ENCODE data around the gene HTR4. TPM values are rescaled to one million over a fixed set of nuclear protein-coding genes. Genes with fewer than 3 reads are reported as not detected.
"Not testable (repeated sequence)": the region's sequence is repeated elsewhere in the genome, so short reads cannot be mapped to it uniquely, and the experiment has no call there.

Gene HTR4
- polyA plus RNA-seq, 4 donors = 0.05 to 0.11 (median 0.05) TPM; not detected in 1

DNA sequence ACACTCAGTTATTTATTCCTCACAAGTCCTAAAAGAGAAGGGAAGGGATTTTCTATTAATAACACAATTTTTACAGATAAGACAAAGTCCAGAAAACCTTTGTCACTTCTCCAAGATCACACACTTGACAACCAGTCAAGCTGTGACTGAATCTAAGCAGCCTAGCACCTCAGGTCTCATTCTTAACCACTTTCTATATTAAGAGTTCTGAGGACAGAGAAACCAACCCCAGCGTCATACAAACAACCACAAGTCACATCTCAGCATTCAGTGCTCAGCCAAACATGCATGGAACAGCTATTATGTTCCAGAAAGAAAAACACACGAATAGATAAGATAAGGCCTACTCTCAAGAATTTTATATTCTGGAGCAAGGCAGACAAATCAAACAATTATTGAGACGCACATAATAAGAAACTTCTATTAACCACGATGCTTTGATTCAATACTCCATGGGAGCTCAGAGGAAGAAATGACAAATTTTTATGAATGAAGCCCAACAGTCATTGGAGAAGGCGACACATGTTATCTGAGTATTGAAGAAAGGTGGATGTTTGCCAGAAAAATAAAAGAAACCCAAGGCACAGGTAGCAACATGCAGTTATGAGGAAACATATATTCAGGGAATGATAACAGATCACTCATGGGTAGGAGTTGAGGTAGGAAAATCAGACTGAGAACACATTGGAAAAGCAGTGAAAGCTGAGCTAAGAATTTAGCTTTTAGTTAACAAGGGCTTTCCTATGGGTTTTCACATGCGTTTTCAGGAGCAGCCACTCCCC lies 113.1 kb downstream of the HTR4 start:
- no peak for DNase-seq (ENCODE audit: low read depth in 4 of 4, low spot score in 2 of 4)

DNA sequence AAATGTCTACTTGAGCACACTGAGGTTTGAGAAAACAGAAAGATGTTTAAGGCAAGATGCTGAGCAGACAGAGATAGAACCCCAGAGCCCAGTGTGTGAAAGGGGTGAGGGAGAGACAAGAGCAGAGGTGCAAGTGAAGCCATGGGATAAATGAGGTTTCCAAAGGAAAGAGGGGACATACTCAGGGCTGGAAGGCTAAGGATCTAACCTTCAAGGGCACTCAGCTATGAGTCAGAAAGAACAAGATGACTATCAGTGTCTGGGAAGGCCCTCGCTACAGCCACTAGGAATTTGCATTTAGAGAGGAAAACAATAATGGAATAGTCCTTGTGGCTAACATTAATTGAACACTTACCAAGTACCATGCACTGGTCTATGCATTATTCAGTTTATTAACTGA lies 113.7 kb downstream of the HTR4 start:
- DNase-seq (ENCODE audit: low read depth in 4 of 4, low spot score in 2 of 4) = no peak

DNA sequence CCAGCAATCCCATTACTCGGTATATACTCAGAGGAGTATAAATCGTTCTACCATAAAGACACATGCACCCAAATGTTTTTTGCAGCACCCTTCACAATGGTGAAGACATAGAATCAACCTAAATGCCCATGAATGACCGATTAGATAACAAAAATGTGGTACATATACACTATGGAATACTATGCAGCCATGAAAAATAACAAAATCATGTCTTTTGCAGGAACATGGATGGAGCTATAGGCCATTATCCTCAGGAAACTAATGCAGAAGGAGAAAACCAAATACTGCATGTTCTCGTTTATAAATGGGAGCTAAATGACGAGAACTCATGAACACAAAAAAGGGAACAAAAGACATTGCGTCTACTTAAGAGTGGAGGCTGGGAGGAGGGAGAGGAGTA lies 114.5 kb downstream of the HTR4 start:
- no peak for DNase-seq (ENCODE audit: low read depth in 4 of 4, low spot score in 2 of 4)

DNA sequence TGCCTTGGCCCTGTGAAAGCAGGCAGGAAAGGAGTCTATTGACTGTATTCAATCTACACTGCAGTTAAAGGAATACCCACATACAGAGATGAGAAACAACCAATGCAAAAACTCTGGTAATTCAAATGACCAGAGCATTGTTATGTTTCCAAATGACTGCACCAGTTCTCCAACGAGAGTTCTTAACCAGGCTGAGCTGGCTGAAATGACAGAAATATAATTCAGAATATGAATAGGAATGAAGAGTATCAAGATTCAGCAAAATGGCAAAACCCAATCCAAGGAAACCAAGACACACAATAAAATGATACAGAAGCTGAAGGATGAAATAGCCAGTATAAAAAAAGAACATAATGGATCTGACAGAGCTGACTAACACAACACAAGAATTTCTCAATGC lies 119.1 kb downstream of the HTR4 start:
- no peak for DNase-seq (ENCODE audit: low read depth in 4 of 4, low spot score in 2 of 4)

DNA sequence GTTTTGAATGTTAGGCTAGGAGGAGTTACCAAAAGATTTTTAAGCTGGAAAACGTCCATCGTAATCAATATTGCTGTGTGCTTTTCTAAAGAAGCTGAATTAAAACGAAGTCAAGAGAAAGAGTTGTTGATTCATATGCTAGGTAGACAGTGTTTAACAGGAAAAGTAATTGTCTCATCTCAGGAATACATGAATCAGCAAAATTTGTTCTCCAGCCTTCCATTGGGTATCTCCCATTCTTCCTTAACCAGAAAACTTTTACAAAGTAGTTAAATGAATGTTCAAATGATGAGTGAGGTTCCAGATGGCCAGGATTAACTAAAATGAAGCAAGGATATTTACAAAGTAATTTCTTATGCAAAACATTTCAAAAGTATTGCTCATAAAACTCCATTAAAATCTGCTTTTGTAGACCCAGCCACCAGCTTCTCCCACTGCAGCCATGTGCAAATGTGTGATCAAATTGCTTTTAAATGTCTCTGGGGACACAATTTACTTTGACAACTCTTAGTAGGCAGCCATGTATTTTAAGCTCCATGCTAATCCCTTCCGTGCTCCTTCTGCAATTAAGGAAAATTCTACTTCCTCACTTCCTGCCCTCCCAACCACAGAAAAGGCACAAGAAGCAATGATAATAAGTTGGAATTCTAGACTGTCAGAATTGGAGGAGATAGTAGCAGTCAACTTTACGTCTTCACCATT lies 121.2 kb downstream of the HTR4 start:
- no peak for DNase-seq (ENCODE audit: low read depth in 4 of 4, low spot score in 2 of 4)

DNA sequence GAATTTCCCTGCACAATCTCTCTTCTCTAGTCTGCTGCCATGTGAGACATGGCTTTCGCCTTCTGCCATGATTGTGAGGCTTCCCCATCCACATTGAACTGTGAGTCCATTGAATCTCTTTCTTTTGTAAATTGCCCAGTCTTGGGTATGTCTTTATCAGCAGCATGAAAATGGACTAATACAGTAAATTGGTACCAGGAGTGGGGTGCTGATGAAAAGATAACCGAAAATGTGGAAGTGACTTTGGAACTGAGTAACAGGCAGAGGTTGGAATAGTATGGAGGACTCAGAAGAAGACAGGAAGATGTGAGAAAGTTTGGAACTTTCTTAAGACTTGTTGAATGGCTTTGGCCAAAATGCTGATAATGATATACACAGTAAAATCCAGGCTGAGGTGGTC lies 124.9 kb downstream of the HTR4 start:
- not testable (repeated sequence) for DNase-seq (ENCODE audit: low read depth in 4 of 4, low spot score in 2 of 4)

DNA sequence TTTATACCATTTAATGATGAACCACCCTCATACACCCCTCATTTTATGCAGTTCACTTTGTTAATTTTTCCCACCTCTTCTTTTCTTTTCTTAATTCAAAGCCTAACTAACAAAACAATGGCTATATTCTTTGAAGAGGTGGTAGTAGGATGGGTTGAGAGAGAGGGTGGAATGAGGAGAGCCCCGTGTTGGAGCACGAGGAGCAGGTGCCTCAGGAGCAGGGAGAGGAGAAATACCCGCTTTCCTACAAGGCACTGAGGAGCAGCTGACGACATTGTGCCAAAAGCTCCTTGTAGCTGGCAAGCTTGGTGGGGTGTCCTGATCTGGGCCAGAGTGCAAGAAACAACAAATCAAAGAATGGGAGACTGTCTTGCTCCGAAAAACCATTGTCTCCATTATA lies 129.6 kb downstream of the HTR4 start:
- no peak for DNase-seq (ENCODE audit: low read depth in 4 of 4, low spot score in 2 of 4)

DNA sequence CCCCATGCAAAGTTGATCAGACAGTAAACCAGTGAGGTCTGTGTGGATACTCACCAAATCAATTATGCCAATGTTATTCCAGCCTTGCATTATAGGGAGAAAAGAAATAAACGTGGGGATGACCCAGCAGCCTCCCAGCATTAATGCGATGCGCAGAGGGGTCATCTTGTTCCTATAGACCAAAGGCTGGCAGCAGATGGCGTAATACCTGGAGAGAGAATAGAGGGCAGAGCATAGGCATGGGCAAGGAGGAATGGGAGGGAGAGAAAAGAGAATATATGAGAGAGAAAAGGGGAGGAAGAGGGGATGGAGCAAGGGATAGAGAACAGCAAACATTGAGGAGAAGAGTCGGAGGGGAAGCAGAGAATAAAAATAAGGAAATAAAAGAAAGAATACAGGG lies 131.2 kb downstream of the HTR4 start:
- DNase-seq (ENCODE audit: low read depth in 4 of 4, low spot score in 2 of 4) = no peak

DNA sequence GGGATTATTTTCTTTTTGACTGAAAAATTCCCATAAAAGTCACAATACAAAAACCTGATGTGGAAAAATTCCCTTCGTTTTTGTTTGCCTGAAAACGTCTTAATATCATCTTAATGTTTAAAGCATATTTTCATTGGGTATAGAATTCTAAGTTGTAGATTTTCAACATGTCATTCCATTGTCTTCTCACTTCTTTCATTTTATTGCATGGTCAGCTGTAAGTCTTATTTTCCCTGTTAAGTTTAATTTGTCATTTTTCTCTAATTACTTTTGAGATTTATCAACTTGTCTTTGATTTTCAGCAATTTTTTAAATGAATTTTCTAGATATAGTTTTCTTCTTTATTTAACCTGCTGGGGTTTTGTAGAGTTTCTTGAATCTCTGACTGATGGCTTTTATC lies 138.9 kb downstream of the HTR4 start:
- DNase-seq (ENCODE audit: low read depth in 4 of 4, low spot score in 2 of 4) = no peak

DNA sequence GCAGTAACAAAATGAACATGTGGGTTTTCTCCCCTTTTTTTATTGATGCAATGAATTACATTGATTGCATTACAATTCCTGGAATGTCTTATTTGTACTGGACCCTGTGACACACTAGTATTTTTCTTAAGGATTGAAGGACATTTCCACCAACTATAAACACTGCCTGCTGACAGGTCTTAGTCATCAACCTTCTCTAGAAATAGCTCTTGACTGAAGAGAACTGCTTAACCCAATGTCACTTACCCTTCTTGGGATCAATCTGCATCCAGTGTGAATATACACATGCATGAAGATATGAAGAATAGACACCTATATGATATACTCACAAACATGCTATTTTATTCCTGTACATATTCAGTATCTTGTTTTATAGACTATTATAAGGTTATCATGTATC lies 140.0 kb downstream of the HTR4 start:
- no peak for DNase-seq (ENCODE audit: low read depth in 4 of 4, low spot score in 2 of 4)

DNA sequence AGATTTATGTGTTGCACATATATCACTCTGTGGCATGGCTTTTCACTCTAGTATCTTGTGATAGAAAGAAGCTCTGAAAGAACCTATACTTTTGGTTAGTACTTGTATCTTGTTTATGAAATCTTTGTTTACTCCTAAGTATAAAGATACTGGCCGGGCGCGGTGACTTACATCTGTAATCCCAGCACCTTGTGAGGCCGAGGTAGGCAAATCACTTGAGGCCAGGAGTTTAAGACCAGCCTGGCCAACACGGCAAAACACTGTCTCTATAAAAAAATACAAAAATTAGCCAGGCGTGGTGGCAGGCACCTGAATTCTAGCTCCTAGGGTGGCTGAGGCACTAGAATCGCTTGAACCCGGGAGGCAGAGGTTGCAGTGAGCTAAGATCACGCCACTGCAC lies 141.8 kb downstream of the HTR4 start:
- DNase-seq (ENCODE audit: low read depth in 4 of 4, low spot score in 2 of 4) = no peak

DNA sequence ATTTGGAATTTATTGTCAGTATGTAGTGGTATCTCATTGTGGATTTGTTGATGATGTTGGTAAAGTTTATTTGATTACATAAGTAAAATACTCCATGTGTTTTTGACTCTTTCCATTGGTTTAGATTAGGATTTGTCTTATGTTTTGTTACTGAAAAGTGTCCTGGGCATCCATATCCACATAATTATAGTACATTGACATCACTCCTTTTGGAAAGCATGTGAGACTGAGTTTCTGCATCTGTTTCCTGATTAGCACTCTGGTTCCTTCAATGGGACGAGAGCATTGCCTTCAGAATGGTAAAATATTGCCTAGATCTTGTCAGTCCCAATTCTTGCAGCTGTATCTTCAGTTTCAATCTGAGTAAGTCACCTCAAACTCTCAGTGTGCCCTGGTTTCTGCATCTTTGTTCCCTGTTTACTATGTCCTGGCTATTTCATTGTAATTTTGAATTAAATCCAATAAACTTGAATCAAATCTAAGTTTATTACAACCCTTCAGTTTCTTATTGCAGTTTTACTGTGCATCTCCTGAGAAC lies 142.4 kb downstream of the HTR4 start:
- DNase-seq (ENCODE audit: low read depth in 4 of 4, low spot score in 2 of 4) = no peak

DNA sequence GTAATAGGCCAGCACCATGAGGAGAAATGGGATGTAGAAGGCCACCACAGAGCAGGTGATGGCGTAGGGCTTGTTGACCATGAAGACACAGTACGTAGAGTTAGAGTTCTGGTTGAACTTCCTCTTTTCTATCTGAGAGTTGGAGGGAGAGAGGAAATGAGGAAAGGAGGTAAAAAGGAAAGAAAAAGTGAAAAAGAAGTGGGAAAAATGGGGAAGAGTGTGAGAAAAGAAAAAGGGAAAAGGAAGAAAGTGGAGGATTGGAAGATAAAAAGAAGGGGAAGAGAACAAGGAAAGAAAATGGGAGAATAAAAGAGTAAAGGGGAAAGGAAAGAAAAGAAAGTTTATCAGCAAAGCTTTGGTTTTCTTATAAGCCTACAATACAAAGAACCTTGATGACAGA lies 144.4 kb downstream of the HTR4 start:
- no peak for DNase-seq (ENCODE audit: low read depth in 4 of 4, low spot score in 2 of 4)

DNA sequence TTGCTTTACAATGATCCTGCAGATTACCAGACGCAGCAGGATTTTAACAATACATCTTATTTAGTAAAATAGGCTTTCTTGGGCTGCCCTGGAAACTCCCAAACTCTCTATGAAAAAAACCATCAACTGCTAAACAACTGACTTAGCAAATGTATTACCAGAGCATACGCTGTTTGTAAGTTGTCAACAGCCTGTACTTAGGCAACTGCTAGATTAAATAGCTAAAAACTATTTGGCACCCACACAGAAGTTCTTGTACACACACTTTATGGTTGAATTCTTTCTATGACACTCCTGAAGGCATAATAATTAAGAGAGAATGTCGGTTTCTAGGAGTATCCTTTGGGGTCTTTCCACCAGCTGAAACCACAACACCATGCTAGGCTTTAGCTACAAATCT lies 146.7 kb downstream of the HTR4 start:
- no peak for DNase-seq (ENCODE audit: low read depth in 4 of 4, low spot score in 2 of 4)

DNA sequence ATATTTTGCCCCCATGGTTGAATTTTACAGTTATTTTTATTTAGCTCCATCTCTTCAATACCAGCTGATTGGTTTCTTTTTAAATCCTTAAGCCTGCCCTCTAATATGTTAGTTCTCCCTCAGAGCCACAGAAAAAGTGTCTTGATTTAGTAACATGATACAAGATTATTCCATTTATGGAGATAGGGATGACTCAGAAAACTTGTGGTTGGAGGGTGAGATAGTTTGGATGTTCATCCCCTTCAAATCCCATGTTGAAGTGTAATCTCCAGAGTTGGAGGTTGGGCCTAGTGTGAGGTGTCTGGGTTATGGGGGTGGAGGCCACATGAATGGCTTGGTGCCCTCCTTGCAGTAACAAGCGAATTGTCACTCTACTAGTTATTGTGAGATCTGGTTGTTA lies 154.9 kb downstream of the HTR4 start:
- no peak for DNase-seq (ENCODE audit: low read depth in 4 of 4, low spot score in 2 of 4)

DNA sequence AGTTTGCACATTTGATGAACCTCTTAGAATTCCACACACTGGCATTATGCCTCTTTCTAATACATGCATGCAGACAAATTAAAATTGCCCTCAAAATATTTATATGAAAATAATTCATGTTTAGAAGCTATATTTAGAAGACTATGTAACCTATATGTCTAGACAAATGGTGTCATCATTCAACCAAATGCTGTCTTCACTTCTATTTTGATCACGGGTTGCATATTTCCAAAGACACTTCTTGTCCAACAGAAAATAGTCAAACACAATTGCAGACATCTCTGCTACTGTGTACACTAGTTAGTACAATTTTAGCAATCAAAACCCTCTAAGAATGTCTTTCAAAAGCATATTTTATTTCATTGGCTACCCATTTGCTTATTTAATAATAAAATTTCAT lies 156.6 kb downstream of the HTR4 start:
- DNase-seq (ENCODE audit: low read depth in 4 of 4, low spot score in 2 of 4) = no peak

DNA sequence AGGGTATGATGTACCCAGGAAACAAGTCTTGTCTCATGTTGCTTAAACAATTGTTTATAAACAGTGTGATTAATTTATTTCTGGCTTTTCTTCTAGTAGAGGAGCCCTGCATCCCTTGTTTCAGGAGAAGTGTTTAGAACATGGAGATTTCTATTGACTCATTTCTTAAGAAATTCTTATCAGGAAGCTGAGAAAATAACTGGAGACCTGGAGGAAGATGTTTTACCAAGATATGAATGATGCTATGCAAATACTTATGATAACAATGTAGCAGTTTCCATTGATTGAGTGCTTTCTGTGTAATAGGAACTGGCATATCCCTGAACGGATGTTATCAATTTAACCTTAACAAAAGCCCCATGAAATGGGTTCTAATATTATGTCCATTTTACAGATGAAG lies 162.0 kb downstream of the HTR4 start:
- no peak for DNase-seq (ENCODE audit: low read depth in 4 of 4, low spot score in 2 of 4)

DNA sequence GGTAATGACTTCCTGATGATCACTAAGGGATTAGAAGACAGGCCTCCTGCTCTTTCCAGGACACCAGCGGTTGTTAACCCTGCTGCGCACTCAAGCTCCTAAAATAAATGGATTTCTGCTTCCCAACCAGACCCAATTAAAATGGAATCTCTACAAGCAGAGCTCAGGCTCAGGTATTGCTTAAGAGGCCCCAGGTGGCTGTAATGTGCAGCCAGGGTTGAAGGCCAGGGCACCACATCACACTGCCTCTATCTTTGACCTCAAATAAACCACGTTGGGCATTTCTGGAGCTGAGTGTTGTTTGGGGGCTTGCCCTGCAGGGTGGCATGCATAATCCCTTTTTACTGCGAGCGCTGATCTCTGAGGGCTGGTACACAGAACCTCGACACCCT lies 162.5 kb downstream of the HTR4 start:
- no peak for DNase-seq (ENCODE audit: low read depth in 4 of 4, low spot score in 2 of 4)

DNA sequence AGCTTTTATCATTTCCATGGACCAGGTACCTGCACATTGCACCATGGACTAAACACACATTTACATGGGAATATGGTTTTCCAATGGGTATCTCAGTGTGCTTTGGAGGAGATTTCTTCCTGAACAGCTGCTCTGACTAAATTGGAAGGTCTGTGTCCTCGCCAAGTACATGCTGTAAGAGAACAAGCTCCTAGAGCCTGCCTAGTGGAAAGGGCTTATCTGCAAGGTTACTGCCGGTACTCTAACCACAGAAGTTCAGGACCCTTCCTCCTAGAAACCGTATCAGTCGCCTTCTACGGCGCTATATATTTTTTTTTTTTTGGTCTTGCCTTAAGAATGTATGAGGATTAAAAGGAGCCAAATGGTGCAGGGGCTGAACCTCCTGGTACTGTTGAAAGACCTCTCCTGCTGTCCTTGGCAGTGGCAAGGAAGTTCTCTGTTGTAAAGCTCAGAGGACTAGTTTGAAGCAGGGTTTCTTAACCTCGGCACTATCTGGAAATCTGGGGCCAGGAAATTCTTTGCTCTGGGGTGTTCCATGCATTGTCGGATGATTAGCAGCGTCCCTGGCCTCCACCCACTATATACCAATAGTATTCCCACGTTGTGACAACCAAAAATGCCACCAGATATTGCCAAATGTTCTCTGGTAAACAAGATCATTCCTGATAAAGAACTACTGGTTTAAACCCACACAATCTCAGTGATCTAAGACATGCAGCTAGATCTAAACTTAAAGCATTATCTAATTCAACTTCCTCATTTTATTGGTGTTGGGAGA lies 163.1 kb downstream of the HTR4 start:
- no peak for DNase-seq (ENCODE audit: low read depth in 4 of 4, low spot score in 2 of 4)

DNA sequence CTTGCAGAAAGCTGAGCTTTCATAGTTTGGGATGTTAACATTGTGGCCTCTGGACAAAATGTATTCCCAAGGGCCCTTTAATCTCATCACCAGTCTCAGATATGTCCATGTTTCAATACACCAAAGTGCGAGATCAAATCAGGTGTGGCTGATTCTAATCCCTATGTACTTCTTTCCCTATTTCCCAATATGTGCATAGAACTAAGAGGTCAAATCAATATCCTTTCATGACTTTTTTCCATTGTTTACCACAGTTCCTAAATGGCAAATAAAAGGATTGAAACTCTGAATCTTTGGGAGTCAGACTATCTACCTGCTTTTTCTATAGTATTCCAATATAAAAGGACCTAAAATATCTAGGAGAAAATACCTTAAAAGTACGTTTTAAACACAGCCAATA lies 165.6 kb downstream of the HTR4 start:
- no peak for DNase-seq (ENCODE audit: low read depth in 4 of 4, low spot score in 2 of 4)

DNA sequence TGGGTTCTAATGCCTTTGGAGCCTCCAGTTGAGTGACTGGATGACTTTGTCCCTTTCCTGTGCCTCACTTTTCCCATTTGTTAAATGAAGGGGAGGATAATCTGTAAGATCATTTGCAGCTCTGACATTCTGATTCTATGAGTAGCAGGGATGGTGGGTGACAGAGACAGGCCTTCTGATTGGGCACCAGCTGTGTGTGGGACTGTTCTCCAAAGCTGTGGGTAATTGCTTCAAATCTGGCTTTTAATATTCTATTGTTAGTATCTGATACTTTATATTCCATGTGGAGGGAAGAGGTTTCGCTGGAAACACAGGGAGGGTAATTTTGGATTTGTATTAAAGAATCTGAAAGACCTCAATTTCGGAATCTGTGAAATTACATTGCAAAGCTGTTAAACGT lies 167.9 kb downstream of the HTR4 start:
- DNase-seq (ENCODE audit: low read depth in 4 of 4, low spot score in 2 of 4) = no peak

Measured in left renal cortex interstitium (tissue), 4 donors.